ENCODE data around the gene PDE4D. TPM values are rescaled to one million over a fixed set of nuclear protein-coding genes. Genes with fewer than 3 reads are reported as not detected.

PDE4D gene
- total and polyA plus RNA-seq, 10 of the 15 experiments (the other 5 are each of a cell fraction or from before 2014, with no cell fraction given): 0.87 to 4.1 (median 2.2) TPM

- TF ChIP-seq CEBPB (IDR thresholded peaks at IDR 0.05; ENCODE audit: borderline replicate concordance in 1 of 2, low read depth in 2 of 2, low read length in 2 of 2) (no peak), RELB (IDR thresholded peaks at IDR 0.05; ENCODE audit: low read depth) (peak; percentile 25; the same call in 1 of the 2 replicates), BACH1 (IDR thresholded peaks at IDR 0.05; ENCODE audit: borderline replicate concordance) (no peak), E2F8 (IDR thresholded peaks at IDR 0.05; ENCODE audit: low read depth, partially characterized antibody) (no peak)
These were observed 740.8 kb downstream of the PDE4D start (continued) for GRCh38 chr5:59152701-59153245.

- CTCF ChIA-PET: interaction anchor here (1.2 to 2.1 kb wide), 3 partner anchors 17 to 260 kb away, joined by 3 to 9 read pairs (median 3); no protein-coding TSS in a partner anchor
- DNase-seq (ENCODE audit: low read depth, low spot score) (no peak), ATAC-seq (no peak), FAIRE-seq (no peak)
- no peak overlapping the region for H3K27ac ChIP-seq (ENCODE audit: control insufficient read depth, insufficient read depth)
- no peak overlapping the region for H3K9ac ChIP-seq (ENCODE audit: control insufficient read depth, insufficient read depth, low read length)
- intact Hi-C loops (cut with micrococcal nuclease; ENCODE audit: unreplicated experiment) (no loop called here), in situ Hi-C loops (cut with MboI) (loop anchor here (10.0 kb wide), 1 partner anchor 257 kb away; no protein-coding TSS in a partner anchor)
- H3K4me2 ChIP-seq (ENCODE audit: control insufficient read depth, insufficient read depth): no peak overlapping the region
- H3K4me3 ChIP-seq: no peak overlapping the region
- no peaks in the 10 kb centered on the region for H4K20me1 ChIP-seq (ENCODE audit: control insufficient read depth, insufficient read depth)
- 43% methylated on average over 3 of the region's 3 CpGs for whole genome bisulfite sequencing (ENCODE audit: insufficient coverage, insufficient replicate concordance, low lambda C conversion rate, missing lambda C conversion rate)
- POLR2A ChIA-PET: no interaction called here
- no TSS peak for BruUV-seq (replicated peaks)
- H3K9me3 ChIP-seq (replicated peaks; ENCODE audit: control insufficient read depth, insufficient read depth, low read length): no peaks in the 10 kb centered on the region
- RAD21 ChIA-PET (ENCODE audit: unreplicated experiment): interaction anchor here (0.9 to 2.4 kb wide), 3 partner anchors 12 to 115 kb away, joined by 3 to 6 read pairs (median 3); no protein-coding TSS in a partner anchor
- TF ChIP-seq ZBTB33 (IDR thresholded peaks at IDR 0.05) (no peak), IRF4 (IDR thresholded peaks at IDR 0.05; ENCODE audit: low read depth, low read length) (no peak), TARDBP (IDR thresholded peaks at IDR 0.05; ENCODE audit: borderline replicate concordance) (no peak), ETV6 (conservative IDR thresholded peaks at IDR 0.05 in 1 of 2, IDR thresholded peaks at IDR 0.05 in 1 of 2; ENCODE audit: borderline replicate concordance in 1 of 2, low read depth in 1 of 2) (no peak), SRF (IDR thresholded peaks at IDR 0.05; ENCODE audit: low read depth in 2 of 2, low read length in 2 of 2) (no peak), SUZ12 (IDR thresholded peaks at IDR 0.05; ENCODE audit: unreplicated experiment) (no peak), JUNB (IDR thresholded peaks at IDR 0.05) (no peak)
- no peaks in the 10 kb centered on the region for H3K36me3 ChIP-seq (ENCODE audit: control insufficient read depth in 2 of 2, insufficient read depth in 2 of 2, low read length in 1 of 2)
- H3K79me2 ChIP-seq (ENCODE audit: control insufficient read depth, insufficient read depth, low read length): no peaks in the 10 kb centered on the region
- H2AFZ ChIP-seq (ENCODE audit: control insufficient read depth, low read depth, low read length): peak overlapping the region; percentile 4; the same call in 1 of the 2 replicates
- H3K27me3 ChIP-seq (replicated peaks in 1 of 2; ENCODE audit: control insufficient read depth in 2 of 2, insufficient read depth in 2 of 2, low read length in 1 of 2): no peaks in the 10 kb centered on the region
- H3K4me1 ChIP-seq (ENCODE audit: control insufficient read depth, insufficient read depth, low read length): peaks cover 5% of the 10 kb centered on the region
- SMC1A ChIA-PET (ENCODE audit: uncharacterized antibody, unreplicated experiment): interaction anchor here (0.7 to 1.5 kb wide), 5 partner anchors 17 to 36 kb away, joined by 3 to 7 read pairs (median 6); no protein-coding TSS in a partner anchor
These were observed 742.2 kb downstream of the PDE4D start for GRCh38 chr5:59151162-59151889.

Data from GM12878 (cell line).